Fibroblast of skin of abdomen (primary cell): ENCODE data around the gene FBF1.
"Not testable (repeated sequence)": the region's sequence is repeated elsewhere in the genome, so short reads cannot be mapped to it uniquely, and the experiment has no call there.

Source experiments
- DNase-seq: peaks from one replicate; pipeline ENCODE4 v3.0.0-alpha.2; 2013

FBF1 gene

GRCh38 chr17:75895370-75896155 lies 45.3 kb downstream of the FBF1 start:
- DNase-seq: peak; percentile 23

GRCh38 chr17:75894049-75894733 lies 46.7 kb downstream of the FBF1 start:
- DNase-seq: no peak

- DNase-seq: no peak
Observed at GRCh38 chr17:75893305-75894048, 47.4 kb downstream of the FBF1 start.

GRCh38 chr17:75892556-75893224 lies 48.2 kb downstream of the FBF1 start:
- DNase-seq: no peak

- DNase-seq: no peak
Observed at GRCh38 chr17:75891605-75892555, 49.0 kb downstream of the FBF1 start.

- no peak for DNase-seq
Observed at GRCh38 chr17:75891022-75891604, 49.7 kb downstream of the FBF1 start.

- no peak for DNase-seq
Observed at GRCh38 chr17:75889454-75889853, 51.4 kb downstream of the FBF1 start.

GRCh38 chr17:75888484-75888883 lies 52.4 kb downstream of the FBF1 start:
- no peak for DNase-seq

GRCh38 chr17:75885860-75886259 lies 55.0 kb downstream of the FBF1 start:
- not testable (repeated sequence) for DNase-seq

- DNase-seq: no peak
Observed at GRCh38 chr17:75885431-75885830, 55.4 kb downstream of the FBF1 start.

GRCh38 chr17:75881678-75882454 lies 59.0 kb downstream of the FBF1 start:
- DNase-seq: no peak

- no peak for DNase-seq
Observed at GRCh38 chr17:75880266-75880665, 60.6 kb downstream of the FBF1 start.

- DNase-seq: no peak
Observed at GRCh38 chr17:75878174-75878998, 62.5 kb downstream of the FBF1 start, which contains the start of gene TRIM47. Gene TRIM47 (minus strand): TSS chr17:75878581. CDS start chr17:75878548, 33 bp downstream.

- no peak for DNase-seq
Observed at GRCh38 chr17:75877752-75878173, 63.1 kb downstream of the FBF1 start.

GRCh38 chr17:75876938-75877751 lies 63.7 kb downstream of the FBF1 start:
- peak; percentile 86 for DNase-seq

- no peak for DNase-seq
Observed at GRCh38 chr17:75876190-75876937, 64.5 kb downstream of the FBF1 start.

- no peak for DNase-seq
Observed at GRCh38 chr17:75875940-75876189, 65.0 kb downstream of the FBF1 start.
